Nephron (organoid): Measurements from ENCODE around the gene STK32C.

Experiments
- H3K27ac Mint-ChIP-seq, 3 experiments: 2 replicates each; pipeline ENCODE4 v1.8.0; 2020; ENCODE audit warnings: mixed read lengths in 3 of 3, mild to moderate bottlenecking in 2 of 3, moderate library complexity in 1 of 3
- H3K27me3 Mint-ChIP-seq: 2 replicates; pipeline ENCODE4 v1.8.0; 2021; ENCODE audit warnings: low read depth, mild to moderate bottlenecking, moderate library complexity, mixed read lengths
- H3K36me3 Mint-ChIP-seq: 2 replicates; pipeline ENCODE4 v1.8.0; 2020; ENCODE audit warnings: low read depth, mixed read lengths
- H3K4me1 Mint-ChIP-seq: 2 replicates; pipeline ENCODE4 v1.8.0; 2020; ENCODE audit warnings: mixed read lengths
- H3K4me3 Mint-ChIP-seq, 3 experiments: 2 replicates each; pipeline ENCODE4 v1.8.0; 2020; ENCODE audit warnings: mild to moderate bottlenecking in 3 of 3, mixed read lengths in 3 of 3, moderate library complexity in 2 of 3
- H3K9me3 Mint-ChIP-seq: 2 replicates; pipeline ENCODE4 v1.8.0; 2020; ENCODE audit warnings: mixed read lengths
- CTCF ChIP-seq, 3 experiments: fragments of 200-600 bp; sonication (generic); IDR thresholded peaks; one replicate each; pipeline ENCODE4 v1.5.0; 2021; ENCODE audit warnings: antibody characterized with exemption in 3 of 3; ENCODE audit not compliant: unreplicated experiment in 3 of 3

Gene STK32C

GRCh38 chr10:132349766-132350165 is 42.0 kb upstream of the STK32C start:
- Mint-ChIP-seq H3K4me1 (no peaks in the 10 kb centered on the region), H3K36me3 (peaks cover 34% of the 10 kb centered on the region), H3K27me3 (no peaks in the 10 kb centered on the region), H3K27ac (no peak overlapping the region), H3K9me3 (no peaks in the 10 kb centered on the region), H3K4me3 (no peak overlapping the region)
- no peak for TF ChIP-seq CTCF (IDR thresholded peaks at IDR 0.05; ENCODE audit: unreplicated experiment in 3 of 3)

GRCh38 chr10:132347931-132348267 is 40.1 kb upstream of the STK32C start:
- H3K27me3 Mint-ChIP-seq, result no peaks in the 10 kb centered on the region
- H3K4me3 Mint-ChIP-seq, result no peak overlapping the region
- no peaks in the 10 kb centered on the region for H3K9me3 Mint-ChIP-seq
- TF ChIP-seq CTCF (IDR thresholded peaks at IDR 0.05; ENCODE audit: unreplicated experiment in 3 of 3), result no peak
- H3K27ac Mint-ChIP-seq, result no peak overlapping the region
- peaks cover 48% of the 10 kb centered on the region for H3K36me3 Mint-ChIP-seq
- H3K4me1 Mint-ChIP-seq, result no peaks in the 10 kb centered on the region

GRCh38 chr10:132347211-132347930 is 39.6 kb upstream of the STK32C start:
- no peak for TF ChIP-seq CTCF (IDR thresholded peaks at IDR 0.05; ENCODE audit: unreplicated experiment in 3 of 3)
- no peaks in the 10 kb centered on the region for H3K27me3 Mint-ChIP-seq
- H3K4me1 Mint-ChIP-seq, result no peaks in the 10 kb centered on the region
- H3K27ac Mint-ChIP-seq, result peak overlapping the region in 1 of 3 experiments; percentile 9
- H3K4me3 Mint-ChIP-seq, result no peak overlapping the region
- no peaks in the 10 kb centered on the region for H3K9me3 Mint-ChIP-seq
- peaks cover 48% of the 10 kb centered on the region for H3K36me3 Mint-ChIP-seq

GRCh38 chr10:132346806-132347205 is 39.1 kb upstream of the STK32C start:
- Mint-ChIP-seq H3K4me3 (no peak overlapping the region), H3K36me3 (peaks cover 54% of the 10 kb centered on the region), H3K9me3 (no peaks in the 10 kb centered on the region), H3K27me3 (no peaks in the 10 kb centered on the region), H3K27ac (peak overlapping the region in 1 of 3 experiments; percentile 9), H3K4me1 (no peaks in the 10 kb centered on the region)
- no peak for TF ChIP-seq CTCF (IDR thresholded peaks at IDR 0.05; ENCODE audit: unreplicated experiment in 3 of 3)

DNA sequence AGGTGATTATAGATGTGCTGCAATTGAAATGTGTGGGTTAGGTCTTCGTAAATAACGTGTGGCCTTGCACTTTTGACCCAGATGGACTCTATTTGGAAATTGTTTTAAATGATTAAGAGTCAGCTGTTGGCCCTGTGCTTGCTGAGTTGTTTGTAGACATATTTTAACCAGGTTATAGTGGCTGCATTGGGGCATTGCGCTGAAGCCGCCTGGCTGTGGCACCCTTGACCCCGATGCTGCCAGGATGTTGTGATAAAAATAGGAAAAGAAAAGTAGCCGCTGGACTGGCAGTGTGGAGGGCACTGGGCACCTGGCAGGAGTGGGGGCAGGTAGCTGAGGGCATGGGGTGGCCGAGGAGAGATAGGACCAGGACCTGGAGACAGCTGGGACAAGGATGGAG is 37.6 kb upstream of the STK32C start:
- peaks cover 58% of the 10 kb centered on the region for H3K36me3 Mint-ChIP-seq

More for the DNA sequence above, 37.6 kb upstream of the STK32C start:
- no peak overlapping the region for H3K27ac Mint-ChIP-seq
- H3K4me1 Mint-ChIP-seq, result no peaks in the 10 kb centered on the region
- no peaks in the 10 kb centered on the region for H3K27me3 Mint-ChIP-seq
- TF ChIP-seq CTCF (IDR thresholded peaks at IDR 0.05; ENCODE audit: unreplicated experiment in 3 of 3), result no peak
- H3K9me3 Mint-ChIP-seq, result no peaks in the 10 kb centered on the region
- no peak overlapping the region for H3K4me3 Mint-ChIP-seq
